DMS53 treated with DMSO at 0.1 percent for 48 hours (cell line): ENCODE results near the gene COL18A1.
"Not testable (repeated sequence)": the region's sequence is repeated elsewhere in the genome, so short reads cannot be mapped to it uniquely, and the experiment has no call there.

ENCODE experiments used
- DNase-seq: peaks from one replicate; lab custom pipeline; 2025; ENCODE audit not compliant: unreplicated experiment; lab: John Stamatoyannopoulos, UW

The COL18A1 gene

DNA sequence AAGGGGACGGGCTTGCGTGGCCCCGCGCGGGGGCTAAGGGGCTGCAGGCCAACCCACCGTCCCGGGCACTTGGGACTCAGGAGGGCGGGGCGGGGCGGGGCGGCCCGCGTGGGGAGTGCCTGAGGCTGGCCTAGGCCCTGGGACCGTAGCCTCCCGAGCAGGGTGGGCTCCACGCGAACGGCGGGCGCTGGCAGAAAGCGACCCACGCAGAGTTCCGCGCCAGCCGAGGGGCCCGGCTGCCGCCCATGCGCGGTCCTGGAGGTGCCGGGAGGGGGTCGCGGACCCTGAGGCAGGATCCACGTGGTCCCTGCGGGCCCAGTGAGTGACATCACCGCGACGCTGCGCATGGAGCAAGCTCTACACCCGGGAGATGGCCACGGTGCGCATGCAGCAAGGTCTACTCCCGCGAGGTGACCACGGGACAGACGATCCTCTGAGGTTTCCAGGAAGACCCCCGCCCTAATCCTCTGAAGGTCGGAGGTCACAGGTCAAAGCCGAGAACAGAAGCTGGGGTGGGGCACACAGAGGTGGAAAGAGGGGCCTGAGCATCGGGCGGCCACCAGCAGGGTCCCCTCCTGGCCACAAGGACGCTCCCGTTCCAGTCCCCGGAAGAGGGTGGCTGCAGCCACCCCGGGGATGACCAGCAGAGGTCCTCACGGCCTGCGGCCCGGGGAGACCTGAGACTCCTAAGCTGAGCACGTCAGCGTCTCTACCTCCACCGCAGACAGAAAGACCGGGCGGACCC, 150.8 kb downstream of the COL18A1 start:
- peak; percentile 82 for DNase-seq

DNA sequence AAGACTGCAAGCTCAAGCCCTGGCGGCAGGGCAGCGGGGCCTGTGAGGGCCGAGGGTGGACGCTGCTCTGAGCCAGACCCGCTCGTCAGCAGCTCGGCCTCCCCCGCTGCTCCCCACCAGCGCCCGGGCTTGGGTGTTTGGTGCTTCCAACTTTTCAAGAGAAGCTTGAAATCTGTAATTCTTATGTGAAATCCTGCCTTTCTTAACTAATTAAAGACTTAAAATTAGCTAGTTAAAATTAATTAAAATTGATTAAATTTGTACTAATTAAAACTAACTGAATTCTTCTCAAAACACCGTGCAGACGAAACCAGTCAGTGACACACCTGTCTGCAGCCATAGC, 151.3 kb downstream of the COL18A1 start:
- DNase-seq, result no peak

- DNase-seq, result no peak
Observed at GRCh38 chr21:45556645-45557615, 152.0 kb downstream of the COL18A1 start.

DNA sequence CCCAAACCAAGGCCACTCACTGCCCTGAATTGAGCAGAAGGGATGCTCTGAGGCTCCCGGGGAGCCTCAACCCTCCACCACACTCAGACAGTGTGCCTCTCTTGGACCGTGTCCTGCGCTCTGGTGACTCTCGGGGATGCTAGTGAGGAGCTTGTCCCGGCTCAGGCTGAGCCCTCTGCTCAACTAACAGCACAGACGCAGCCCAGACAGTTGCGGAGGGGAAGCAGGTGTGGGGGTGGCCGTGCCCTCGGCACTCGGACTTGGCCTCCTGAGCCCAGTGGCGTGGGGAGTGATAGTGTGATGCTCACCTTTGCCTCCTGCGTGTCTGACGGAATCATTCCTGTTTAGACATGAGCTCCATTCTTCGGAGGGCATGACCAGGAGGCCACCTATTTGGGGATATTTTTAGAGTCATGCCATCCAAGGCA, 152.7 kb downstream of the COL18A1 start:
- DNase-seq, result no peak

DNA sequence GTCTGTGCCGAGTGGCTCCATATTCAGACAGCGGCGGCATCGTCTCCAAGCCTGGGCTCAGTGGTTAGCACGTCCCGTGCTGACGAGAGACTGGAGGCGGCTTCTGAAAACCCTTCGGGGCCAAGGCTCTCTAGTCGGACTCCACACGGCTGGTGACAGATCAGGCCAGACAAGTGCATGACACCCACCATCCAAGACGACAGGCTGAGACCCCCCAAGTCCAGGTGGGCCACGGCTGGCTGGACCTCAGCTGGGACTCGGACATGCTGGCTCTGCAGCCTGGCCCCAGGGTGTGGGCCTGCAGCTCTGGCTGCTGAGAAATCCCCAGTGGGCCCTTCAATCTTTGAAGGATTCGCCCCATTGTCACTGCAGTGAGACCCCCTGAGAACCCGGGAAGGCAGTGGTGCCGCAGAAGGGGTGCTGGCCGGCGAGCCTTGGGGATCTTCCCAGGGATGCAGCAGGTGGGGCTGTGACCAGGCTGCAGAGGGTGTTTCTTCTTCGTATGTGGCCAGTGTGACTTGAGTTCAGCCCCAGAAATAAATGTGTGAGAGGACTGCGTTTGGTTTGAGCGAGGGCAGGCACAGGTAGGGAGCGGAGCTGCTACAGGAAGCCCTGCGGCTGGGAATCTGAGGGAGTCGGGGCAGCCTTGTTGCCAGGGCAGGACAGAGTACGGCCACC, 153.2 kb downstream of the COL18A1 start:
- DNase-seq, result no peak

DNA sequence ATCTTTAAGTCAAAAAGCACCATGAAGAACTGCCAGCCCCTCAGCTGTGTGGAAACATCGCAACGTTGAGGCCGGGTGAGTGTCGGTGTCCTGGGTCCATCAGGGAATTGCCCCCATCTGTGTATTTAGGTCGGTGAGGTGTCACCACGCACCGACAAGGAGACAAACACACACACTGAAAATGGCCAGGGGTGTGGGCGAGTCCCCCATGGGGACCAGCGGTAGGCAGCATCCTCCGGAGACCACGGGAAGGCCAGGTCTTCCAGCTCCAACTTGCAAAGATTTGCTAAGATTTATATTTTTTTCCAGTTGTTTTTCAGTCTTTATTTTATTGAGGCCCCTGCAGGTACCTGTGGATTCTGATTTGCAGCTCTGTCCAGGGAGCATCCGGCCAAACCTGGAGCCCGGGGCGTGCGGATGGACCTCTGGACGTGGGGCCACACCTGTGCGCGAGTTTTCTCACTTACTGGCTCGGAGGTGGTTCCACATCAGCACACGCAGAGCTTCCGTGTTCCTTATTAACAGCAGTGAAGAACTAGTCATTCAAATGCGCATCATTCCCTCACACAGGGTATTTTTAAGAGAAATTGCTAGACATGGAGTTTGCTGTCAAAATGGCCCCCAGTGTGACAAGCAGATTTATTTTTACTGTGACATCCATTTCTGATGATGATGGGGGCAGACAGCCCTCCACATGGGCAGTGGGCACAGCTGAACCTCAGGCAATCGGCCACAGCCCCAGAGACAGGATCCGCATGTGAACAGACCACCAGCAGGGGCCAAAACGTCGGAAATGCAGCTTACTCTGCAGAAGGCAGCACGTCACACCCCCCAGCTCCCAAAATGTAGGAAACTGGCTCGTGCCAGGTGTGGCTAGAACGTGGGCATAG, 154.5 kb downstream of the COL18A1 start:
- DNase-seq, result no peak

DNA sequence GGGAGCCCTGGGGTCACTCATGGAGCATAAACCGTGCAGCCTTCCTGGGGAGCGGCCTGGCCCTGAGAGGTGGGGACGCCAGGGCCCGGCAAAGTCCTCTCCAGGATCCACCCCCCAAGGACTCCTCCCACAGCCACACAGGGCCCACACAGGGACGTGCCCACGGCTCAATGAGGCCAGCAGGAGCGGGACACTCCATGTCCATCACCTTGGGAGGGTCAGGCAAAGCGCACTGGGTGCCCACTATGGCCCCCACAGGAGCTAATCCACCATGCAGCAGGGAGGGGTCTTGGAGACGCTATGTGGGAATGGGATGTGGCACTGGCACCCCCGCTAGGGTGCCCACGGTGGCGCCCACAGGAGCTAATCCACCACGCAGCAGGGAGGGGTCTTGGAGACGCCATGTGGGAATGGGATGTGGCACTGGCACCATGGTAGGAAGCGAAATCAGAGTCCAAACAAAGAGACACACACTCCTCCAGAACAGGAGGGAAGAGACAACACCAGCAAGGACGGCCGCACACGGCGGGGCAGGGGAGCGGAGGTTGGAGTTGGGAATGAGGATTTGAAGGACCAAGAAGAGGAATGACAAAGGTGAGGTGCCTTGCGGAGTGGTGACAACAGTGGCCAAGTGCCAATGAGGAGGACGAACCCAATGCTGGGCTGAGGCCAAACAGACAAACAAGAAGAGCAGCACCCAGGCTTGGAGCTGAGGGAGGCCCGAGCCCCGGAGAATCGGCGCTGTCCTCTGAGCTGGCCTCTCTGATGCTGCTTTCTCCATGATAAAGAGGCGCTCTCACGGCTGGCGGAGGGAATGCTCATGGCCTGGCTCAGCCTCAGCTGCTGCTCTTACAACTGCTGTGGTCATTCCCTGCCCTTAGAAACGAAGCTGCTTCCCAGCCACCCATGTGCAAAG, 155.4 kb downstream of the COL18A1 start:
- no peak for DNase-seq

DNA sequence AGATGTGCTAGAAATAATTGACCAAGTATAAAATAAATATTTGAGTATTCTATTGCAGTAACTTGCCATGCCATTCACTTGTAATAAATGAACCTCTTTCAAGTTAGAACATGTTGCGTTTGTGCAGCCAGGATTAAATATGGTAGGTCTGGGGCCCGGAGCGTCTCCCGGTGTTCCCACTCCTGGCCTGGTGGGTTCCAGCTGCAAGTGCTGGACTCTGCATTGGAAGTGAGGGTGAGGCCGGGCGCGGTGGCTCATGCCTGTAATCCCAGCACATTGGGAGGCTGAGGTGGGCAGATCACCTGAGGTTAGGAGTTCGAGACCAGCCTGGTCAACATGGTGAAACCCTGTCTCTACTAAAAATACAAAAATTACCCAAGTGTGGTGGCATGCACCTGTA, 156.3 kb downstream of the COL18A1 start:
- DNase-seq, result not testable (repeated sequence)

- DNase-seq, result no peak
Observed at GRCh38 chr21:45562402-45562801, 157.4 kb downstream of the COL18A1 start.

GRCh38 chr21:45562965-45563364, 158.0 kb downstream of the COL18A1 start:
- no peak for DNase-seq
